ENCODE measurements around the gene BCOR.

GRCh38 chrX:40011322-40012038 is 86.3 kb downstream of the BCOR start:
- no peak for TF ChIP-seq POLR2A (IDR thresholded peaks at IDR 0.05; ENCODE audit: low read depth, low read length)
- TF ChIP-seq POLR2AphosphoS5 (IDR thresholded peaks at IDR 0.05; ENCODE audit: low read depth, low read length), result no peak
- TF ChIP-seq TAF1 (IDR thresholded peaks at IDR 0.05; ENCODE audit: borderline replicate concordance, low read depth, low read length), result no peak
